HG02885 (cell line): ENCODE results near the gene SAA2.
"Not testable (repeated sequence)": the region's sequence is repeated elsewhere in the genome, so short reads cannot be mapped to it uniquely, and the experiment has no call there.

Experiments
- ATAC-seq: cut with Tn5 transposase; IDR thresholded peaks from one replicate; pipeline ENCODE4 v1.9.1; 2021; ENCODE audit warnings: mild to moderate bottlenecking; ENCODE audit not compliant: unreplicated experiment, poor library complexity

Gene SAA2

DNA sequence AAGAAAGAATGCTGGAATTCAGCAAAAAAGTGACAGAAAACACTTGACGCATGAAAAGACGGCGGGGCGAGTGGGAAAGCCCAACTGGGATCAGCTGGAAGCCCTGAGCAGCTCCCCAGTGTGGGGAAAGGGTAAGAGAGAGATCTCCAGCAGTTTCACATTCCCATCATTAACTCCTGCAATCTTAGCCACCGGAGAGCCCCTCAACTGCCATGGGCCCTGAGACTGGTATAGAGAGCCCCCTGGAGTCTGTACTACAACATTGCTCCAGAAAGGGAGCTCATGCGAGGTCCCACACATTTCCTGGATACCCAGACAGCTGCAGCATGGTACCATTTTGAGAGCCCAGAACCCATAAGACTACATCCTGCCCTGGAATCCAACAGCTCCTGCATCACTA lies 44.7 kb downstream of the SAA2 start:
- ATAC-seq, result no peak

DNA sequence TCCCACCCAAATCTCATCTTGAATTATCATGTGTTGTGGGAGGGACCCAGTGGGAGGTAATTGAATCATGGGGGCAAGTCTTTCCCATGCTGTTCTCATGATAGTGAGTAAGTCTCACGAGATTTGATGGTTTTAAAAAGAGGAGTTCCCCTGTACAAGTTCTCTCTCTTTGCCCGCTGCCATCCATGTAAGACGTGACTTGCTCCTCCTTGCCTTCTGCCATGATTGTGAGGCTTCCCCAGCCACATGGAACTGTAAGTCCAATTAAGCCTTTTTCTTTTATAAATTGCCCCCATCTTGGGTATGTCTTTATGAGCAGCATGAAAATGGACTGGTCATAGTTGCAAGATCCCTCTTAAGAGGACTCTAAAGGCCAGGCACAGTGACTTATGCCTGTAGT lies 50.7 kb downstream of the SAA2 start:
- not testable (repeated sequence) for ATAC-seq

DNA sequence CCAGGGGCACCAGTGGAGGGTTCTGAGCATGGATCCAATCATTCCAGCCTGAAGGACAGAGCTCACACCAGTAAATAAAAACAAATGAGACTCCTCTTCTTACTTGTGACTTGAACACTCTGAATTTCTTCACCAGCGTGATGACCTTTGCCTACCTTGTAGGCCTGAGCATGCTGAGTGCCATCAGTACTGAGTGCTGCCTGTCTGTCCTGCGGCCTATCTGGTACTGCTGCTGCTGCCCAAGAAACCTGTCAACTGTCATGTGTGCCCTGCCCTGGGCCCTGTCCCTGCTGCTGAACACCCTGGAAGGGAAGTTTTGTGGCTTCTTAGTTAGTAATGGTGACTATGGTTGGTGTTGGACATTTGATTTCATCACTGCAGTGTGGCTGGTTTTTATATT lies 51.9 kb downstream of the SAA2 start:
- no peak for ATAC-seq
